HG02884 (cell line): ENCODE data around the gene ADAMTSL2.

ENCODE experiments used
- ATAC-seq: cut with Tn5 transposase; IDR thresholded peaks from one replicate; pipeline ENCODE4 v1.9.1; 2021; ENCODE audit warnings: mild to moderate bottlenecking, moderate library complexity; ENCODE audit not compliant: unreplicated experiment

ADAMTSL2 gene

GRCh38 chr9:133571896-133572595 lies 37.5 kb downstream of the ADAMTSL2 start:
- no peak for ATAC-seq

GRCh38 chr9:133572821-133573361 lies 38.4 kb downstream of the ADAMTSL2 start:
- no peak for ATAC-seq

GRCh38 chr9:133573791-133574515 lies 39.4 kb downstream of the ADAMTSL2 start:
- ATAC-seq: no peak

- ATAC-seq: no peak
Measured at GRCh38 chr9:133574771-133575170, 40.3 kb downstream of the ADAMTSL2 start.

- no peak for ATAC-seq
Measured at GRCh38 chr9:133575186-133576030, 40.9 kb downstream of the ADAMTSL2 start.

GRCh38 chr9:133576031-133576874 lies 41.7 kb downstream of the ADAMTSL2 start:
- ATAC-seq: no peak

GRCh38 chr9:133576875-133577736 lies 42.6 kb downstream of the ADAMTSL2 start:
- no peak for ATAC-seq

- no peak for ATAC-seq
Measured at GRCh38 chr9:133577737-133578112, 43.2 kb downstream of the ADAMTSL2 start.

- ATAC-seq: no peak
Measured at GRCh38 chr9:133578524-133579441, 44.3 kb downstream of the ADAMTSL2 start.

- no peak for ATAC-seq
Measured at GRCh38 chr9:133579601-133580418, 45.3 kb downstream of the ADAMTSL2 start.

GRCh38 chr9:133580419-133580738 lies 45.9 kb downstream of the ADAMTSL2 start:
- ATAC-seq: no peak

- no peak for ATAC-seq
Measured at GRCh38 chr9:133581011-133581410, 46.5 kb downstream of the ADAMTSL2 start.

- no peak for ATAC-seq
Measured at GRCh38 chr9:133581513-133582343, 47.2 kb downstream of the ADAMTSL2 start.

- ATAC-seq: no peak
Measured at GRCh38 chr9:133582501-133583045, 48.1 kb downstream of the ADAMTSL2 start.

GRCh38 chr9:133583111-133583510 lies 48.6 kb downstream of the ADAMTSL2 start:
- ATAC-seq: no peak

- ATAC-seq: no peak
Measured at GRCh38 chr9:133583586-133583985, 49.1 kb downstream of the ADAMTSL2 start.

- no peak for ATAC-seq
Measured at GRCh38 chr9:133584167-133584558, 49.7 kb downstream of the ADAMTSL2 start.
